ENCODE results near the gene CSNK2A3. TPM values are rescaled to one million over a fixed set of nuclear protein-coding genes. Genes with fewer than 3 reads are reported as not detected.

CSNK2A3 gene
- total and polyA plus RNA-seq, 9 of the 15 experiments (the other 6 are each of a cell fraction or from before 2014, with no cell fraction given), result 0.33 to 6.1 (median 1.8) TPM

- no peak overlapping the region for H2AFZ ChIP-seq (ENCODE audit: low read depth, low read length)
- no peaks in the 10 kb centered on the region for H3K9me1 ChIP-seq (ENCODE audit: control insufficient read depth, insufficient read depth, low read length)
- 2% methylated on average over 9 of the region's 9 CpGs for WGBS (ENCODE audit: insufficient coverage, low coverage, missing lambda C conversion rate)
- no peak overlapping the region for H3K4me3 ChIP-seq
- H3K79me2 ChIP-seq (ENCODE audit: control insufficient read depth, insufficient read depth, low read length), result no peaks in the 10 kb centered on the region
- DNase-seq (ENCODE audit: extremely low read depth in 1 of 4, low spot score in 3 of 4) (peak; percentile 29 to 40 (median 33)), FAIRE-seq (no peak), ATAC-seq (peak; percentile 72; the same call in 2 of the 3 replicates)
- H3K27ac ChIP-seq (ENCODE audit: extremely low read depth, low read depth, low read length), result no peak overlapping the region
- BruUV-seq (replicated peaks), result no TSS peak
- intact Hi-C loops (cut with micrococcal nuclease), result loop anchor here (2.0 kb wide), 1 partner anchor 386 kb away; no protein-coding TSS in a partner anchor
- peaks cover 12 to 27% of the 10 kb centered on the region in 2 experiments; a peak in 3 of 5 replicates for H3K27me3 ChIP-seq (ENCODE audit: control insufficient read depth in 2 of 2, insufficient read depth in 2 of 2, low read length in 2 of 2)
- in situ Hi-C loops (cut with MboI), result no loop called here
- H4K20me1 ChIP-seq (replicated peaks; ENCODE audit: control insufficient read depth, insufficient read depth, low read length), result peaks cover 7% of the 10 kb centered on the region; the same call in 1 of the 2 replicates
- no peaks in the 10 kb centered on the region for H3K9me3 ChIP-seq (replicated peaks; ENCODE audit: control insufficient read depth, insufficient read depth, low read depth, low read length)
- CTCF ChIA-PET (ENCODE audit: low intra/inter-chr PET ratio), result no interaction called here
- POLR2A ChIA-PET, result interaction anchor here (0.7 kb wide), 1 partner anchor 387 kb away, joined by 3 read pairs; no protein-coding TSS in a partner anchor
- H3K9ac ChIP-seq (ENCODE audit: insufficient read depth in 1 of 2, low read depth in 2 of 2, low read length in 2 of 2), result no peak overlapping the region
- no peaks in the 10 kb centered on the region for H3K36me3 ChIP-seq (ENCODE audit: control insufficient read depth, insufficient read depth, low read length)
- H3K4me2 ChIP-seq (ENCODE audit: insufficient read depth, low read length), result no peak overlapping the region
- H3K4me1 ChIP-seq (replicated peaks in 1 of 2; ENCODE audit: control insufficient read depth in 2 of 2, insufficient read depth in 2 of 2, low read length in 2 of 2), result no peaks in the 10 kb centered on the region
- TF ChIP-seq LEF1 (IDR thresholded peaks at IDR 0.05), result no peak
- TF ChIP-seq KLF1 (tag; IDR thresholded peaks at IDR 0.05), result no peak
- no peak for TF ChIP-seq RFX5 (IDR thresholded peaks at IDR 0.05; ENCODE audit: low read depth, low read length)
- TF ChIP-seq ESRRA (IDR thresholded peaks at IDR 0.05; ENCODE audit: borderline replicate concordance, low read depth), result no peak
- TF ChIP-seq RBM14 (IDR thresholded peaks at IDR 0.05; ENCODE audit: borderline replicate concordance, insufficient read depth, low read depth, low read length), result no peak
- TF ChIP-seq KAT7 (CRISPR knock-in tag; IDR thresholded peaks at IDR 0.05; ENCODE audit: borderline replicate concordance), result no peak
- TF ChIP-seq, protein P1, sequence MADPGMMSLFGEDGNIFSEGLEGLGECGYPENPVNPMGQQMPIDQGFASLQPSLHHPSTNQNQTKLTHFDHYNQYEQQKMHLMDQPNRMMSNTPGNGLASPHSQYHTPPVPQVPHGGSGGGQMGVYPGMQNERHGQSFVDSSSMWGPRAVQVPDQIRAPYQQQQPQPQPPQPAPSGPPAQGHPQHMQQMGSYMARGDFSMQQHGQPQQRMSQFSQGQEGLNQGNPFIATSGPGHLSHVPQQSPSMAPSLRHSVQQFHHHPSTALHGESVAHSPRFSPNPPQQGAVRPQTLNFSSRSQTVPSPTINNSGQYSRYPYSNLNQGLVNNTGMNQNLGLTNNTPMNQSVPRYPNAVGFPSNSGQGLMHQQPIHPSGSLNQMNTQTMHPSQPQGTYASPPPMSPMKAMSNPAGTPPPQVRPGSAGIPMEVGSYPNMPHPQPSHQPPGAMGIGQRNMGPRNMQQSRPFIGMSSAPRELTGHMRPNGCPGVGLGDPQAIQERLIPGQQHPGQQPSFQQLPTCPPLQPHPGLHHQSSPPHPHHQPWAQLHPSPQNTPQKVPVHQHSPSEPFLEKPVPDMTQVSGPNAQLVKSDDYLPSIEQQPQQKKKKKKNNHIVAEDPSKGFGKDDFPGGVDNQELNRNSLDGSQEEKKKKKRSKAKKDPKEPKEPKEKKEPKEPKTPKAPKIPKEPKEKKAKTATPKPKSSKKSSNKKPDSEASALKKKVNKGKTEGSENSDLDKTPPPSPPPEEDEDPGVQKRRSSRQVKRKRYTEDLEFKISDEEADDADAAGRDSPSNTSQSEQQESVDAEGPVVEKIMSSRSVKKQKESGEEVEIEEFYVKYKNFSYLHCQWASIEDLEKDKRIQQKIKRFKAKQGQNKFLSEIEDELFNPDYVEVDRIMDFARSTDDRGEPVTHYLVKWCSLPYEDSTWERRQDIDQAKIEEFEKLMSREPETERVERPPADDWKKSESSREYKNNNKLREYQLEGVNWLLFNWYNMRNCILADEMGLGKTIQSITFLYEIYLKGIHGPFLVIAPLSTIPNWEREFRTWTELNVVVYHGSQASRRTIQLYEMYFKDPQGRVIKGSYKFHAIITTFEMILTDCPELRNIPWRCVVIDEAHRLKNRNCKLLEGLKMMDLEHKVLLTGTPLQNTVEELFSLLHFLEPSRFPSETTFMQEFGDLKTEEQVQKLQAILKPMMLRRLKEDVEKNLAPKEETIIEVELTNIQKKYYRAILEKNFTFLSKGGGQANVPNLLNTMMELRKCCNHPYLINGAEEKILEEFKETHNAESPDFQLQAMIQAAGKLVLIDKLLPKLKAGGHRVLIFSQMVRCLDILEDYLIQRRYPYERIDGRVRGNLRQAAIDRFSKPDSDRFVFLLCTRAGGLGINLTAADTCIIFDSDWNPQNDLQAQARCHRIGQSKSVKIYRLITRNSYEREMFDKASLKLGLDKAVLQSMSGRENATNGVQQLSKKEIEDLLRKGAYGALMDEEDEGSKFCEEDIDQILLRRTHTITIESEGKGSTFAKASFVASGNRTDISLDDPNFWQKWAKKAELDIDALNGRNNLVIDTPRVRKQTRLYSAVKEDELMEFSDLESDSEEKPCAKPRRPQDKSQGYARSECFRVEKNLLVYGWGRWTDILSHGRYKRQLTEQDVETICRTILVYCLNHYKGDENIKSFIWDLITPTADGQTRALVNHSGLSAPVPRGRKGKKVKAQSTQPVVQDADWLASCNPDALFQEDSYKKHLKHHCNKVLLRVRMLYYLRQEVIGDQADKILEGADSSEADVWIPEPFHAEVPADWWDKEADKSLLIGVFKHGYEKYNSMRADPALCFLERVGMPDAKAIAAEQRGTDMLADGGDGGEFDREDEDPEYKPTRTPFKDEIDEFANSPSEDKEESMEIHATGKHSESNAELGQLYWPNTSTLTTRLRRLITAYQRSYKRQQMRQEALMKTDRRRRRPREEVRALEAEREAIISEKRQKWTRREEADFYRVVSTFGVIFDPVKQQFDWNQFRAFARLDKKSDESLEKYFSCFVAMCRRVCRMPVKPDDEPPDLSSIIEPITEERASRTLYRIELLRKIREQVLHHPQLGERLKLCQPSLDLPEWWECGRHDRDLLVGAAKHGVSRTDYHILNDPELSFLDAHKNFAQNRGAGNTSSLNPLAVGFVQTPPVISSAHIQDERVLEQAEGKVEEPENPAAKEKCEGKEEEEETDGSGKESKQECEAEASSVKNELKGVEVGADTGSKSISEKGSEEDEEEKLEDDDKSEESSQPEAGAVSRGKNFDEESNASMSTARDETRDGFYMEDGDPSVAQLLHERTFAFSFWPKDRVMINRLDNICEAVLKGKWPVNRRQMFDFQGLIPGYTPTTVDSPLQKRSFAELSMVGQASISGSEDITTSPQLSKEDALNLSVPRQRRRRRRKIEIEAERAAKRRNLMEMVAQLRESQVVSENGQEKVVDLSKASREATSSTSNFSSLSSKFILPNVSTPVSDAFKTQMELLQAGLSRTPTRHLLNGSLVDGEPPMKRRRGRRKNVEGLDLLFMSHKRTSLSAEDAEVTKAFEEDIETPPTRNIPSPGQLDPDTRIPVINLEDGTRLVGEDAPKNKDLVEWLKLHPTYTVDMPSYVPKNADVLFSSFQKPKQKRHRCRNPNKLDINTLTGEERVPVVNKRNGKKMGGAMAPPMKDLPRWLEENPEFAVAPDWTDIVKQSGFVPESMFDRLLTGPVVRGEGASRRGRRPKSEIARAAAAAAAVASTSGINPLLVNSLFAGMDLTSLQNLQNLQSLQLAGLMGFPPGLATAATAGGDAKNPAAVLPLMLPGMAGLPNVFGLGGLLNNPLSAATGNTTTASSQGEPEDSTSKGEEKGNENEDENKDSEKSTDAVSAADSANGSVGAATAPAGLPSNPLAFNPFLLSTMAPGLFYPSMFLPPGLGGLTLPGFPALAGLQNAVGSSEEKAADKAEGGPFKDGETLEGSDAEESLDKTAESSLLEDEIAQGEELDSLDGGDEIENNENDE (IDR thresholded peaks at IDR 0.05; ENCODE audit: low read depth, low read length), result no peak
- TF ChIP-seq PCBP2 (IDR thresholded peaks at IDR 0.05; ENCODE audit: low read depth, low read length, poor library complexity, severe bottlenecking), result no peak
These were observed 47.7 kb upstream of the CSNK2A3 start for GRCh38 chr11:11400635-11401232.

All from K562 (cell line).